C4-2B (cell line): ENCODE results near the gene GCK.

Experiments used
- H3K27ac ChIP-seq: fragments of 450-650 bp; 2 replicates; pipeline ENCODE4 v1.5.1; 2017
- ZFX ChIP-seq: fragments of 450-650 bp; IDR thresholded peaks from 2 replicates; pipeline ENCODE4 v1.6.1; 2017
- TF ChIP-seq, protein P1 (sequence below): fragments of 450-650 bp; conservative IDR thresholded peaks from 2 replicates; pipeline ENCODE4 v1.5.1; 2017; ENCODE audit warnings: mild to moderate bottlenecking

GCK gene

DNA sequence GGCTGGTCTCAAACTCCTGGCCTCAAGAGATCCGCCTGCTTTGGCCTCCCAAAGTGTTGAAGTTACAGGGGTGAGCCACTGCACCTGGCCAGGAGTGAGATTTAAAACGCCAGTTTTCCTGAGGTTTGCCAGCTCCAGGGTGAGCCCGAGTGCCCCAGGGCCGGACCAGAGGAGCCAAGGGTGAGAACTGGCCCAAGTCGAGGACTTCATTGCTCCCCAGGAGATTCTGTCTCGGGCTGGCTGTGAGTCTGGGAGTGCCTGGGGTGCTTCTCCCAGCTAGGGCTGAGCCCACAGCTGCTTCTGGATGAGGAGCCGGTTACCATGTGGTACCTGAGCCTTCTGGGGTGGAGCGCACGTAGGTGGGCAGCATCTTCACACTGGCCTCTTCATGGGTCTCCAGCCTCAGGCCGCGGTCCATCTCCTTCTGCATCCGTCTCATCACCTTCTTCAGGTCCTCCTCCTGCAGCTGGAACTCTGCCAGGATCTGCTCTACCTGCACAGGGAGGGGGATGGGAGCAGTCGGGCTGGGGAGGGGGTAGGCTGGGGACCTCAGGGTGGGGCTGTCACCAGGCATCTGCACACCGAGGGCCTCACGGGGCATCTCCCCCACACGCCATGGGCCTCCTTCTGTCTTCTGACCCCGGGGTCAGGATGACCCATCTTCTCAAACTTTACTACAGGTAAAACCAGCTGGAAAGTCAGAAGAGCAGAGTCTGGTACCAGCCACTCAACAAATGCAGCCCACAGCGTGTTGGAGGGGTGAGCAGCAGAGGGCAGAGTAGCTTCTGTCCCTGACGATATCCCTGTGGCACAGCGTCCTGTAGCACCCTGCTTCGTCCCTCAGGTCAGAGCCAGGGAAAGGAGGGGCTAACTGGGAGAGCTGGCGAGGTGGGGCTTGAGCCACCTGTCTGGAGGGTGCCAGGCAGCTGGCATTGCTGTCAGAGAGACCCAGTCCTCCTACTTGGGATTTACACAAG is 36.0 kb downstream of the GCK start:
- no peak overlapping the region for H3K27ac ChIP-seq
- TF ChIP-seq, protein P1, sequence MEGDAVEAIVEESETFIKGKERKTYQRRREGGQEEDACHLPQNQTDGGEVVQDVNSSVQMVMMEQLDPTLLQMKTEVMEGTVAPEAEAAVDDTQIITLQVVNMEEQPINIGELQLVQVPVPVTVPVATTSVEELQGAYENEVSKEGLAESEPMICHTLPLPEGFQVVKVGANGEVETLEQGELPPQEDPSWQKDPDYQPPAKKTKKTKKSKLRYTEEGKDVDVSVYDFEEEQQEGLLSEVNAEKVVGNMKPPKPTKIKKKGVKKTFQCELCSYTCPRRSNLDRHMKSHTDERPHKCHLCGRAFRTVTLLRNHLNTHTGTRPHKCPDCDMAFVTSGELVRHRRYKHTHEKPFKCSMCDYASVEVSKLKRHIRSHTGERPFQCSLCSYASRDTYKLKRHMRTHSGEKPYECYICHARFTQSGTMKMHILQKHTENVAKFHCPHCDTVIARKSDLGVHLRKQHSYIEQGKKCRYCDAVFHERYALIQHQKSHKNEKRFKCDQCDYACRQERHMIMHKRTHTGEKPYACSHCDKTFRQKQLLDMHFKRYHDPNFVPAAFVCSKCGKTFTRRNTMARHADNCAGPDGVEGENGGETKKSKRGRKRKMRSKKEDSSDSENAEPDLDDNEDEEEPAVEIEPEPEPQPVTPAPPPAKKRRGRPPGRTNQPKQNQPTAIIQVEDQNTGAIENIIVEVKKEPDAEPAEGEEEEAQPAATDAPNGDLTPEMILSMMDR: no peak

DNA sequence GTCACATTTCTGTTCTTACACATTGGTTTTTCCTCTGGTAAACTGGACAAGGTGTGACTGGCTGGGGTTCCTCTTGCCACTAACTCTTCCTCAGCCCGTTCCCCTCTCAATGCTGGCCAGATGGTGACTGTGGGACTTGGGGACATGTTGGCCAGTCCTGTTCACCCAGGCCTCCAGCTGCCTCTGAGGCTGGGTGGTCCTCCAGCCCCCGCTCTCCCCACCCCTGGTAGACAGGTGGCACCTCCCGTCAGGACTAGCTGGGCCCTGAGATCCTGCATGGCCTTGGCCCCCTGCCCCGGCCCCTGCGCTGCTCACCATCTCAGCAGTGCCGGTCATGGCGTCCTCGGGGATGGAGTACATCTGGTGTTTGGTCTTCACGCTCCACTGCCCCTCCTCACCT is 37.3 kb downstream of the GCK start:
- TF ChIP-seq ZFX: no peak
- TF ChIP-seq, protein P1: no peak
- no peak overlapping the region for H3K27ac ChIP-seq

DNA sequence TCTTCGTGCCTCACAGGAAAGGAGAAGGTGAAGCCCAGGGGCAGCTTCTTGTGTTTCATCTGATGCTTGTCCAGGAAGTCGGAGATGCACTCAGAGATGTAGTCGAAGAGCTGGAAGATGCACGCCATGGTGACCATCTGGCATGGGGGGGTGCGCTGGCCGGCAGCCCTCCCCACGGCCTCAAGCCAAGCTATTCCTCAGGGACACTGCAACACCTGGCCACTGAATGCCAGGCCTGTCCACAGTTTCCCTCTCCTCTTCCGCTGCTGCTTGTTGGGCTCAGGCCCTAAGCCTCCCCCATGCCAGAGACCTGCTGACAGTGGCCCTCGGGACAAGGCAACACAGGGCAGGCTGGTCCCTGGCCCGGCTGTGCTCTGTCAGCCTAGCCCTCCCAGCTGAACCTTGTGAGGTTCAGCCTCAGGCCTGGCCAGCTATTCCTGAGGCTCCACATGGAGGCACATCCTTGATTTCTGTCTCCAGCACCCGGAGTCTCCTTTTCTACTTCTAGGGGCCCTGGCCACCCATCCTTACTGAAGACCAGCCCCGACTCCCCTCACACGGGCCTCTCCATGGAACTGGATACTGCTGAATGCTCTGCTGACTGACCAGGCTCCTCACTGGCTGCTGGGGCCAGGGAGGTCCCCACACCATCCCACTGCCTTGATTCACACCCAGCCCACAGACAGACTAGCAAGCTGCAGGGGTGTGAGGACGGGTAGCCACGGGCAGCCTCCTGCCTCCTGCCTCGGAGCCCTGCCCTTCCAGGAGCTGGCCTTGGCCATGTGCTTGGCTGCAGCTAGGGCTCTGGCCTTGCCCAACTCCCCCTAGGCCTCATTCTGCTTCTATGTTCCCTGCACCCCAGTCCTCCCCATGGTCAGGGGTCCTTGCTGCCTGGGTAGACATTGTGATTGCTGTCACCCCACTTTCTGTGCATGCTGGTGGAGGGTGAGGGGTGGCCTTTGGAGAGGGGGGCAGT is 38.0 kb downstream of the GCK start:
- TF ChIP-seq, protein P1: no peak
- no peak for TF ChIP-seq ZFX
- H3K27ac ChIP-seq: no peak overlapping the region

DNA sequence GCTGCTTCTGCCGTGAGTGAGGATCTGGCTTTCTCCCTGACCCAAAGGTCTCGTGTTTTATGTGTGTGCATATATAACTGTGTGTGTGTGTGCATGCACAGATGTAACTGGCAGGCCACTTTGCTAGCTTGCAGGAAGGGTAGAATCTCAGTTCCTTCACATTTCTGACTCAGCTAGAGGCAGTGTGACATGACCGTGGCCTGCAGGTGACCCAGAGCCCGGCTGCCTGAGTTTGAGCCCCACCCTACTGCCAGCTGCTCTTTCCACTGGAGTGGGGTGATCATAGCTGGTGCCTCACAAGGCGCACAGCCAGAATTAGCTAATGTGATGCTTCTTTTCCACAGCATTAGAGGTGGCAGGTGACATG is 38.8 kb downstream of the GCK start:
- no peak overlapping the region for H3K27ac ChIP-seq
- TF ChIP-seq ZFX: no peak
- TF ChIP-seq, protein P1: no peak

DNA sequence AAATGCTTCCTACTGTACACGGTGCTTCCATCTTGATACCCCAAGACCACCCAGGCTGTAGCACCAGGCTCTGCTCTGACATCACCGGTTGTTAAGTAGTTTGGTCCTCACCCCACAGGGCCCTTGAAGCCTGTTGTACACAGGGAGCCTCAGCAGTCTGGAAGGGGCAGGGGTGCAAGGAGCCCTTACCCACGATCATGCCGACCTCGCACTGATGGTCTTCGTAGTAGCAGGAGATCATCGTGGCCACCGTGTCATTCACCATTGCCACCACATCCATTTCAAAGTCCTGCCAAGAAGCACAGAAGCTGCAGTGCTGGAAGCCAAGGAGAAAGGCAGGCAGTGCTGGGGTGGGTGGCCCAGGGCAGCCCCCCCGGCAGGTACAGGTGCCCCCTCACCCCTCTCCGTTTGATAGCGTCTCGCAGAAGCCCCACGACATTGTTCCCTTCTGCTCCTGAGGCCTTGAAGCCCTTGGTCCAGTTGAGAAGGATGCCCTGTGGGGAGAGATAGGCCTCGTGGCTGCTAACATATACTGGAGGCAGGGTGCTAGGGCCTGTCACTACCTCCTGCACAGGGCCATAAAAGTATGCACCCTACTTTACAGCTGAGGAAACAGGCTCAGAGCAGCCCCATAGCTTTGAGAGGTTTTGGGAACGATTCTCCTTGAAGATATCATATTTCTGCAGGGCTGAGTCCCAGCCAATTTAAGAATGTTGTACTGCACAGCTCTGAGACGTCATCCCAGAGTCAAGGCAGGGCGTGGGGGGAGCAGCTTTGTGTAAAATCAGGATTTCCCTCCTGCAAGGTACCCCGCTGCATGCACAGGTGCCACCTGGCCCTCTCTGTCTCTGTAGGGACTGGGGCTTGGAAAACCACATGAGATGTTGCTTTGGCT is 39.4 kb downstream of the GCK start:
- TF ChIP-seq, protein P1: no peak
- TF ChIP-seq ZFX: no peak
- H3K27ac ChIP-seq: no peak overlapping the region

DNA sequence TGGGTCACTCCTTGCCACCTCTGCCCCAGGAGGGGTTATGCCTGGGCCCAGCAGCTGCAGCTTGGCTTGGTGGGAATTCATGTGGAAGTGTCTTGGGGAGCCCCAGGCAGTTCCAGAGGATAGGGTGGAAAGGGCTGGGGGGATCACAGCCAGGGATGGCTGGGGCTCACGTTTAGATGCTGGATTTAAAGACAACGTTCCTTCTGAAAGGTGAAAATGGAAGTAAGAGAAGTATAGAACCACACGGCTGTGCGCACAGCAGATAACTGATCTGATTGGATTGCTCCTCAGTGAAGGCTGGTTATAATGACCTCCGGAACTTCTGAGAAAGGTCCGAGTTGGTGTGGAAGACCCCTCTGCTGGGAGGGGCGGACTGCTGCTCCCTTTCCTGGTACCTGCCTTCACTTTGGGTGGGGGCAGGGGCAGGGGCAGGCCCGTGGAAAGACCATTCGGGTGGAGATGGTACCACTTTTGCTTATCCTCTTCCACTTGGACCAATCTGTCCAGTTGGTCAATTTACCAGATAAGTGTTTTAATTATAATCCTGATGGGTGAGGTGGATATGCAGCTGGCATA is 40.2 kb downstream of the GCK start:
- TF ChIP-seq, protein P1: no peak
- TF ChIP-seq ZFX: no peak
- no peak overlapping the region for H3K27ac ChIP-seq
